ENCODE results near the gene OR52J3. TPM values are rescaled to one million over a fixed set of nuclear protein-coding genes. Genes with fewer than 3 reads are reported as not detected.

OR52J3 gene
- total RNA-seq (not detected), polyA plus RNA-seq (not detected)
- long read RNA-seq, donor 1 = 0 reads
- long read RNA-seq, donor 2 = 0 reads
- long read RNA-seq, donor 3 = 0 reads
- long read RNA-seq, donor 4 = 0 reads
- long read RNA-seq, donor 5 = 0 reads
- long read RNA-seq, donor 6 = 0 reads
- long read RNA-seq, donor 7 = 0 reads
- long read RNA-seq, donor 8 = 0 reads
- long read RNA-seq, donor 9 = 0 reads
- long read RNA-seq, donor 10 = 0 reads

DNA sequence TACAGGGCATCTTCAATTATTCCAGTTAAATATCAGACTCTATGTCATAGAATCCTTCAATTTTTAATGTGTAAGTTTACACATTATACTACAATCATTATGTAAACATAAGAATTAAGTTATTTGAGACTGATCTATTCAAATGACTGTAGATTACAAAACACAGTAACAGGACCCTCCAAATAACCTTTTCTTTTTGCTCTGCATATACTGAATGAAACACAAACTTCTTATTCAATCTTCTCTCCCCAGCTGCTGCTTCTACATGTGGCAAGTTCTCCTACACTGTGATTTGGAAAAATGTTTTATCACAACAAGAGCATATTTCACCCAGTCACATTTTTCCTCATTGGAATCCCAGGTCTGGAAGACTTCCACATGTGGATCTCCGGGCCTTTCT, at the start of gene OR52J3:
Gene OR52J3 (plus strand): TSS at position 301 of the 400 bp plus-strand sequence. CDS start 0 bp downstream, at position 301.
- Histone ChIP-seq H3K4me1 (no peaks in the 10 kb centered on the region), H3K27me3 (no peaks in the 10 kb centered on the region), H3K27ac (no peak within 1 kb of the TSS), H3K36me3 (no peaks in the 10 kb centered on the region), H3K4me3 (no peak within 1 kb of the TSS), H3K9me3 (no peaks in the 10 kb centered on the region)
- DNase-seq = no peak
- 25 to 61% (median 53%) methylated on average over 1 of the region's 1 CpG for WGBS, 5 donors
- no peak for TF ChIP-seq POLR2A (IDR thresholded peaks at IDR 0.05)
- TF ChIP-seq POLR2AphosphoS5 (IDR thresholded peaks at IDR 0.05) = no peak
- TF ChIP-seq EP300 (IDR thresholded peaks at IDR 0.05) = no peak
- TF ChIP-seq CTCF (IDR thresholded peaks at IDR 0.05) = no peak
- intact Hi-C loops (cut with DNase I; ENCODE audit: low total_unique reads) = no loop called here

GRCh38 chr11:5004424-5005274, 41.7 kb upstream of the OR52J3 start:
- Histone ChIP-seq H3K4me1 (no peaks in the 10 kb centered on the region), H3K27ac (no peak overlapping the region), H3K36me3 (no peaks in the 10 kb centered on the region), H3K27me3 (no peaks in the 10 kb centered on the region), H3K4me3 (no peak overlapping the region), H3K9me3 (no peaks in the 10 kb centered on the region)
- TF ChIP-seq POLR2A (IDR thresholded peaks at IDR 0.05) = no peak
- peak in 5 of 7 experiments; percentile 21 to 53 (median 42) for TF ChIP-seq CTCF (IDR thresholded peaks at IDR 0.05)
- peak; percentile 72 to 83 for DNase-seq
- 38 to 44% (median 38%) methylated on average over 6 of the region's 6 CpGs for WGBS, 5 donors
- intact Hi-C loops (cut with DNase I; ENCODE audit: low total_unique reads) = loop anchor here (5.0 kb wide), 1 partner anchor 367 kb away; the partner anchor contains the start of gene OR51D1

GRCh38 chr11:5007561-5007960, 38.8 kb upstream of the OR52J3 start:
- 23 to 43% (median 35%) methylated on average over 2 of the region's 2 CpGs for WGBS, 5 donors
- intact Hi-C loops (cut with DNase I; ENCODE audit: low total_unique reads) = loop anchor here (5.0 kb wide), 1 partner anchor 370 kb away; the partner anchor contains the start of gene OR51D1
- Histone ChIP-seq H3K27me3 (no peaks in the 10 kb centered on the region), H3K36me3 (no peaks in the 10 kb centered on the region), H3K9me3 (no peaks in the 10 kb centered on the region), H3K4me3 (no peak overlapping the region), H3K27ac (no peak overlapping the region), H3K4me1 (no peaks in the 10 kb centered on the region)
- DNase-seq = no peak
- TF ChIP-seq CTCF (IDR thresholded peaks at IDR 0.05) (no peak), EP300 (IDR thresholded peaks at IDR 0.05) (no peak), POLR2A (IDR thresholded peaks at IDR 0.05) (no peak), POLR2AphosphoS5 (IDR thresholded peaks at IDR 0.05) (no peak)

DNA sequence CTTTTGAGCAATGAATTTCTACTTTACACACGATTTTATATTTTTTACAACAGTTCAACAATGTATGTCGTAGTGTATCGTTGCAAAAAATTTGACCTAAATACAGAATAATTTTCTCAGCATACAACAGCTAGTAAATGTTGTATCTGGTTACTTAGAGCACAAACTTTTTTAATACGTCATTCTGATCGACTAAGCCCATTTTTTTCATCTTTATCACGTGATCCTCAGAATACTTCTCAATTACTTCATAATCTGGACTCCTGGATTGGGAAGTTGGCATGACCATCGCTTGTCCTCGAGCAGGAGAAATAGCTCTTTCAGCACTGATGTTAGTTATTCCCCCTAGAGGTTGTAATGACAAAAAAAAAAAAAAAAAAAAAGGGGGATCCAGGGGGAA, 35.1 kb upstream of the OR52J3 start:
- no peak for DNase-seq
- 67 to 79% (median 72%) methylated on average over 8 of the region's 8 CpGs for WGBS, 5 donors
- Histone ChIP-seq H3K36me3 (no peaks in the 10 kb centered on the region), H3K4me3 (no peak overlapping the region), H3K4me1 (no peaks in the 10 kb centered on the region), H3K9me3 (no peaks in the 10 kb centered on the region), H3K27ac (no peak overlapping the region), H3K27me3 (no peaks in the 10 kb centered on the region)
- intact Hi-C loops (cut with DNase I; ENCODE audit: low total_unique reads) = no loop called here
- TF ChIP-seq POLR2AphosphoS5 (IDR thresholded peaks at IDR 0.05) = no peak
- no peak for TF ChIP-seq EP300 (IDR thresholded peaks at IDR 0.05)
- TF ChIP-seq CTCF (IDR thresholded peaks at IDR 0.05) = no peak
